Stimulated activated memory B cell treated with anti-CD40 and anti-IgM and Interleukin-4, amounts not matched to agents 10 μg/mL and 1 μg/mL and 100 μg/mL, for 72 hours (primary cell): Measurements from ENCODE around the gene RERE.
A peak's percentile ranks its signal among the peaks of the same experiment; 100 is the strongest.

Experiments
- ATAC-seq: fragments of 150-1000 bp; cut with Tn5 transposase; 2 replicates; pipeline ENCODE4 v1.10.0; 2021
- H3K27ac Mint-ChIP-seq: one replicate; pipeline ENCODE4 v1.8.0; 2022; ENCODE audit warnings: mild to moderate bottlenecking, mixed read lengths
- H3K27me3 Mint-ChIP-seq: one replicate; pipeline ENCODE4 v1.8.0; 2022; ENCODE audit warnings: mixed read lengths
- H3K36me3 Mint-ChIP-seq: one replicate; pipeline ENCODE4 v1.8.0; 2022; ENCODE audit warnings: mixed read lengths
- H3K4me1 Mint-ChIP-seq: one replicate; pipeline ENCODE4 v1.8.0; 2022; ENCODE audit warnings: mixed read lengths
- H3K4me3 Mint-ChIP-seq: one replicate; pipeline ENCODE4 v1.8.0; 2022; ENCODE audit warnings: mild to moderate bottlenecking, moderate library complexity, mixed read lengths
- H3K9me3 Mint-ChIP-seq: one replicate; pipeline ENCODE4 v1.8.0; 2022; ENCODE audit warnings: mixed read lengths

Gene RERE

GRCh38 chr1:8817412-8818324, at the start of gene RERE:
TSS of gene RERE (minus strand) at chr1:8817640.
- Mint-ChIP-seq H3K4me3 (peak within 1 kb of the TSS; percentile 96), H3K4me1 (peaks cover 44% of the 10 kb centered on the region), H3K9me3 (no peaks in the 10 kb centered on the region), H3K27me3 (peaks cover under 1% of the 10 kb centered on the region), H3K36me3 (no peaks in the 10 kb centered on the region), H3K27ac (peak within 1 kb of the TSS; percentile 96)
- ATAC-seq: peak; percentile 99

GRCh38 chr1:8866792-8867415, 49.5 kb upstream of the RERE start:
- H3K27me3 Mint-ChIP-seq: no peaks in the 10 kb centered on the region
- H3K36me3 Mint-ChIP-seq: peaks cover 76% of the 10 kb centered on the region
- no peak overlapping the region for H3K4me3 Mint-ChIP-seq
- no peak for ATAC-seq
- peak overlapping the region; percentile 30 for H3K27ac Mint-ChIP-seq
- no peaks in the 10 kb centered on the region for H3K9me3 Mint-ChIP-seq
- peaks cover 23% of the 10 kb centered on the region for H3K4me1 Mint-ChIP-seq

GRCh38 chr1:8866173-8866791, 48.8 kb upstream of the RERE start:
- Mint-ChIP-seq H3K27ac (peak overlapping the region; percentile 30), H3K27me3 (no peaks in the 10 kb centered on the region), H3K4me3 (no peak overlapping the region), H3K9me3 (no peaks in the 10 kb centered on the region), H3K4me1 (peaks cover 20% of the 10 kb centered on the region), H3K36me3 (peaks cover 75% of the 10 kb centered on the region)
- no peak for ATAC-seq

- H3K4me3 Mint-ChIP-seq: no peak overlapping the region
- no peak overlapping the region for H3K27ac Mint-ChIP-seq
- no peak for ATAC-seq
- H3K36me3 Mint-ChIP-seq: peaks cover 75% of the 10 kb centered on the region
- peaks cover 19% of the 10 kb centered on the region for H3K4me1 Mint-ChIP-seq
- no peaks in the 10 kb centered on the region for H3K9me3 Mint-ChIP-seq
- no peaks in the 10 kb centered on the region for H3K27me3 Mint-ChIP-seq
These were observed 47.4 kb upstream of the RERE start for GRCh38 chr1:8864713-8865344.

GRCh38 chr1:8863794-8864233, 46.4 kb upstream of the RERE start:
- Mint-ChIP-seq H3K27me3 (no peaks in the 10 kb centered on the region), H3K4me1 (peaks cover 17% of the 10 kb centered on the region), H3K9me3 (no peaks in the 10 kb centered on the region), H3K36me3 (peaks cover 71% of the 10 kb centered on the region), H3K27ac (no peak overlapping the region), H3K4me3 (no peak overlapping the region)
- no peak for ATAC-seq

GRCh38 chr1:8863138-8863537, 45.7 kb upstream of the RERE start:
- no peak overlapping the region for H3K4me3 Mint-ChIP-seq
- peaks cover 76% of the 10 kb centered on the region for H3K36me3 Mint-ChIP-seq
- no peaks in the 10 kb centered on the region for H3K27me3 Mint-ChIP-seq
- H3K4me1 Mint-ChIP-seq: peaks cover 18% of the 10 kb centered on the region
- no peak for ATAC-seq
- H3K27ac Mint-ChIP-seq: no peak overlapping the region
- no peaks in the 10 kb centered on the region for H3K9me3 Mint-ChIP-seq

GRCh38 chr1:8862528-8862927, 45.1 kb upstream of the RERE start:
- no peaks in the 10 kb centered on the region for H3K9me3 Mint-ChIP-seq
- no peak overlapping the region for H3K4me3 Mint-ChIP-seq
- peaks cover 18% of the 10 kb centered on the region for H3K4me1 Mint-ChIP-seq
- H3K27me3 Mint-ChIP-seq: no peaks in the 10 kb centered on the region
- ATAC-seq: peak; percentile 47
- peaks cover 76% of the 10 kb centered on the region for H3K36me3 Mint-ChIP-seq
- no peak overlapping the region for H3K27ac Mint-ChIP-seq

- Mint-ChIP-seq H3K27me3 (no peaks in the 10 kb centered on the region), H3K4me1 (peaks cover 18% of the 10 kb centered on the region), H3K36me3 (peaks cover 75% of the 10 kb centered on the region), H3K27ac (no peak overlapping the region), H3K4me3 (no peak overlapping the region), H3K9me3 (no peaks in the 10 kb centered on the region)
- no peak for ATAC-seq
These were observed 43.5 kb upstream of the RERE start for GRCh38 chr1:8860738-8861516.

- Mint-ChIP-seq H3K27me3 (no peaks in the 10 kb centered on the region), H3K9me3 (no peaks in the 10 kb centered on the region), H3K4me1 (peaks cover 18% of the 10 kb centered on the region), H3K4me3 (no peak overlapping the region), H3K27ac (no peak overlapping the region), H3K36me3 (peaks cover 73% of the 10 kb centered on the region)
- peak; percentile 77 for ATAC-seq
These were observed 41.7 kb upstream of the RERE start for GRCh38 chr1:8858888-8859706.

- H3K4me1 Mint-ChIP-seq: peaks cover 18% of the 10 kb centered on the region
- H3K27ac Mint-ChIP-seq: peak overlapping the region; percentile 22
- H3K9me3 Mint-ChIP-seq: no peaks in the 10 kb centered on the region
- H3K4me3 Mint-ChIP-seq: no peak overlapping the region
- no peak for ATAC-seq
- peaks cover 64% of the 10 kb centered on the region for H3K36me3 Mint-ChIP-seq
- no peaks in the 10 kb centered on the region for H3K27me3 Mint-ChIP-seq
These were observed 40.8 kb upstream of the RERE start for GRCh38 chr1:8858112-8858668.

GRCh38 chr1:8856689-8857412, 39.4 kb upstream of the RERE start:
- Mint-ChIP-seq H3K4me3 (no peak overlapping the region), H3K27ac (no peak overlapping the region), H3K4me1 (peaks cover 18% of the 10 kb centered on the region), H3K36me3 (peaks cover 50% of the 10 kb centered on the region), H3K9me3 (no peaks in the 10 kb centered on the region), H3K27me3 (no peaks in the 10 kb centered on the region)
- no peak for ATAC-seq

GRCh38 chr1:8854240-8854639, 36.8 kb upstream of the RERE start:
- Mint-ChIP-seq H3K36me3 (peaks cover 31% of the 10 kb centered on the region), H3K4me1 (peaks cover 6% of the 10 kb centered on the region), H3K4me3 (no peak overlapping the region), H3K27ac (no peak overlapping the region), H3K9me3 (no peaks in the 10 kb centered on the region), H3K27me3 (no peaks in the 10 kb centered on the region)
- ATAC-seq: no peak

GRCh38 chr1:8851060-8851459, 33.6 kb upstream of the RERE start:
- ATAC-seq: no peak
- H3K27me3 Mint-ChIP-seq: no peaks in the 10 kb centered on the region
- H3K36me3 Mint-ChIP-seq: peaks cover 3% of the 10 kb centered on the region
- H3K27ac Mint-ChIP-seq: no peak overlapping the region
- no peaks in the 10 kb centered on the region for H3K9me3 Mint-ChIP-seq
- H3K4me1 Mint-ChIP-seq: no peaks in the 10 kb centered on the region
- no peak overlapping the region for H3K4me3 Mint-ChIP-seq
